H9 (cell line): ENCODE measurements around the gene ZNF200. TPM values are rescaled to one million over a fixed set of nuclear protein-coding genes. Genes with fewer than 3 reads are reported as not detected.

ENCODE experiments used
- DNase-seq: peaks from one replicate; pipeline ENCODE4 v3.0.0-alpha.2; 2017
- H2AFZ ChIP-seq: one replicate; pipeline ENCODE4 v1.6.1; 2013; ENCODE audit warnings: mild to moderate bottlenecking, low read length, control low read depth, moderate library complexity
- H2AK5ac ChIP-seq: 2 replicates; pipeline ENCODE4 v1.6.1; 2013; ENCODE audit warnings: low read length, control low read depth, mixed read lengths; ENCODE audit not compliant: insufficient read length
- H2BK120ac ChIP-seq: one replicate; pipeline ENCODE4 v1.6.1; 2013; ENCODE audit warnings: low read depth, mild to moderate bottlenecking, low read length, control low read depth, inconsistent platforms; ENCODE audit not compliant: poor library complexity, severe bottlenecking
- H2BK12ac ChIP-seq: 2 replicates; pipeline ENCODE4 v1.6.1; 2013; ENCODE audit warnings: low read length, control low read depth, mixed read lengths, low read depth; ENCODE audit not compliant: insufficient read length
- H2BK15ac ChIP-seq: 2 replicates; pipeline ENCODE4 v1.6.1; 2013; ENCODE audit warnings: low read depth, low read length, control low read depth
- H2BK20ac ChIP-seq: one replicate; pipeline ENCODE4 v1.6.1; 2013; ENCODE audit warnings: low read depth, mild to moderate bottlenecking, low read length, control low read depth, inconsistent platforms; ENCODE audit not compliant: poor library complexity, severe bottlenecking
- H2BK5ac ChIP-seq: 2 replicates; pipeline ENCODE4 v1.6.1; 2013; ENCODE audit warnings: low read length, control low read depth, mixed read lengths; ENCODE audit not compliant: insufficient read length
- H3K14ac ChIP-seq: 2 replicates; pipeline ENCODE4 v1.6.1; 2013; ENCODE audit warnings: low read length, control low read depth; ENCODE audit not compliant: insufficient read depth
- H3K18ac ChIP-seq: 2 replicates; pipeline ENCODE4 v1.6.1; 2013; ENCODE audit warnings: low read depth, mild to moderate bottlenecking, mixed read lengths, low read length, control low read depth; ENCODE audit not compliant: insufficient read length
- H3K23ac ChIP-seq: 2 replicates; pipeline ENCODE4 v1.6.1; 2013; ENCODE audit warnings: low read length, control low read depth, mixed read lengths, low read depth; ENCODE audit not compliant: insufficient read length
- H3K23me2 ChIP-seq: 2 replicates; pipeline ENCODE4 v1.6.1; 2013; ENCODE audit warnings: low read depth, mild to moderate bottlenecking, mixed read lengths, low read length, control low read depth; ENCODE audit not compliant: insufficient read length, poor library complexity, severe bottlenecking
- H3K27ac ChIP-seq: 2 replicates; pipeline ENCODE4 v1.5.1; 2013; ENCODE audit warnings: low read length, control low read depth, mixed read lengths, low read depth; ENCODE audit not compliant: insufficient read length
- H3K27me3 ChIP-seq: 2 replicates; pipeline ENCODE4 v1.6.1; 2013; ENCODE audit warnings: low read length, control low read depth, inconsistent platforms; ENCODE audit not compliant: insufficient read depth
- H3K4ac ChIP-seq: 2 replicates; pipeline ENCODE4 v1.6.1; 2013; ENCODE audit warnings: low read depth, mild to moderate bottlenecking, control low read depth, inconsistent platforms, low read length, moderate library complexity
- H3K4me1 ChIP-seq: 2 replicates; pipeline ENCODE4 v1.6.1; 2013; ENCODE audit warnings: low read length, control low read depth, inconsistent platforms; ENCODE audit not compliant: insufficient read depth
- H3K4me2 ChIP-seq: 2 replicates; pipeline ENCODE4 v1.6.1; 2013; ENCODE audit warnings: low read length, control low read depth, mixed read lengths; ENCODE audit not compliant: insufficient read length, insufficient read depth
- H3K56ac ChIP-seq: 2 replicates; pipeline ENCODE4 v1.6.1; 2013; ENCODE audit warnings: low read depth, mild to moderate bottlenecking, mixed read lengths, low read length, control low read depth; ENCODE audit not compliant: insufficient read length
- H3K79me1 ChIP-seq: 2 replicates; pipeline ENCODE4 v1.6.1; 2013; ENCODE audit warnings: low read depth, mild to moderate bottlenecking, moderate library complexity, low read length, control low read depth, inconsistent platforms; ENCODE audit not compliant: insufficient read depth, poor library complexity, severe bottlenecking
- H3K79me2 ChIP-seq: 2 replicates; pipeline ENCODE4 v1.6.1; 2013; ENCODE audit warnings: low read length, control low read depth, inconsistent platforms; ENCODE audit not compliant: insufficient read depth
- H3K9ac ChIP-seq: 2 replicates; pipeline ENCODE4 v1.6.1; 2013; ENCODE audit warnings: low read length, control low read depth, mixed read lengths; ENCODE audit not compliant: insufficient read length; ENCODE audit errors: extremely low read depth
- H3K9me3 ChIP-seq: one replicate; pipeline ENCODE4 v1.6.1; 2013; ENCODE audit warnings: low read depth, low read length, inconsistent platforms; ENCODE audit not compliant: control insufficient read depth
- H3T11ph ChIP-seq: one replicate; pipeline ENCODE4 v1.6.1; 2013; ENCODE audit warnings: mild to moderate bottlenecking, low read length, control low read depth, inconsistent platforms
- H4K20me1 ChIP-seq: one replicate; pipeline ENCODE4 v1.6.1; 2013; ENCODE audit not compliant: control insufficient read depth, insufficient read length, insufficient read depth
- H4K5ac ChIP-seq: 2 replicates; pipeline ENCODE4 v1.6.1; 2013; ENCODE audit warnings: low read depth, mild to moderate bottlenecking, mixed read lengths, low read length, control low read depth; ENCODE audit not compliant: insufficient read length
- H4K8ac ChIP-seq: replicated peaks from 2 replicates; pipeline ENCODE4 v1.6.1; 2013; ENCODE audit warnings: low read length, control low read depth, mixed read lengths, low read depth; ENCODE audit not compliant: insufficient read length
- H4K91ac ChIP-seq: 2 replicates; pipeline ENCODE4 v1.6.1; 2013; ENCODE audit warnings: low read depth, mild to moderate bottlenecking, moderate library complexity, mixed read lengths, low read length, control low read depth; ENCODE audit not compliant: insufficient read length
- H3K27ac Mint-ChIP-seq, 3 experiments: 2 replicates in 2 of 3; 3 replicates in 1 of 3; pipeline ENCODE4 v1.8.0; 2020 to 2021; ENCODE audit warnings: mixed read lengths in 3 of 3, mild to moderate bottlenecking in 1 of 3, moderate library complexity in 1 of 3
- H3K27me3 Mint-ChIP-seq: 2 replicates; pipeline ENCODE4 v1.8.0; 2021; ENCODE audit warnings: low read depth, mild to moderate bottlenecking, moderate library complexity, mixed read lengths
- H3K36me3 Mint-ChIP-seq, 3 experiments: 2 replicates in 2 of 3; 3 replicates in 1 of 3; pipeline ENCODE4 v1.8.0; 2020 to 2021; ENCODE audit warnings: low read depth in 3 of 3, mixed read lengths in 3 of 3; ENCODE audit not compliant: insufficient read depth in 1 of 3
- H3K4me1 Mint-ChIP-seq, 2 experiments: 2 replicates each; pipeline ENCODE4 v1.8.0; 2020; ENCODE audit warnings: mixed read lengths in 2 of 2
- H3K4me3 Mint-ChIP-seq, 2 experiments: 2 replicates in 1 of 2; 3 replicates in 1 of 2; pipeline ENCODE4 v1.8.0; 2020 to 2021; ENCODE audit warnings: mild to moderate bottlenecking in 2 of 2, mixed read lengths in 2 of 2, moderate library complexity in 1 of 2
- H3K9me3 Mint-ChIP-seq, 2 experiments: 2 replicates in 1 of 2; 3 replicates in 1 of 2; pipeline ENCODE4 v1.8.0; 2020; ENCODE audit warnings: mild to moderate bottlenecking in 2 of 2, mixed read lengths in 2 of 2, moderate library complexity in 1 of 2
- CTCF ChIP-seq: fragments of 200-600 bp; sonication (generic); conservative IDR thresholded peaks from 3 replicates; pipeline ENCODE4 v1.8.0; 2021; ENCODE audit warnings: antibody characterized with exemption, mild to moderate bottlenecking
- WGBS: extraction: QIAGEN DNeasy Blood & Tissue Kit; methylation state at CpG from one replicate; pipeline ENCODE4 v1.1.7; 2013; ENCODE audit warnings: missing lambda C conversion rate, low lambda C conversion rate, mixed read lengths; ENCODE audit not compliant: insufficient read length; ENCODE audit errors: extremely low coverage; 5-methylcytosine and 5-hydroxymethylcytosine counted together
- total RNA-seq: library from RNA; stranded (reverse); gene quantifications from 2 replicates; pipeline ENCODE4 v1.2.1, GENCODE V29; 2021

ZNF200 gene
- total RNA-seq, 1 experiment from 2014 or later = 14.9 TPM

GRCh38 chr16:3248596-3248995 is 13.6 kb upstream of the ZNF200 start:
- Histone ChIP-seq H3K4ac (no peak overlapping the region), H3K9ac (no peak overlapping the region), H4K5ac (no peak overlapping the region), H3K4me1 (no peaks in the 10 kb centered on the region), H4K20me1 (no peaks in the 10 kb centered on the region), H4K8ac (no peak overlapping the region), H3K27ac (no peak overlapping the region), H3K4me2 (no peak overlapping the region), H3K23ac (no peak overlapping the region), H2BK12ac (no peak overlapping the region), H3K9me3 (no peaks in the 10 kb centered on the region), H3K56ac (no peak overlapping the region), H3K79me2 (no peaks in the 10 kb centered on the region), H3K18ac (no peak overlapping the region), H3K14ac (no peak overlapping the region), H4K91ac (no peak overlapping the region), H2BK20ac (no peak overlapping the region), H2AFZ (no peak overlapping the region), H2AK5ac (no peak overlapping the region), H3K27me3 (no peaks in the 10 kb centered on the region), H3K23me2 (no peaks in the 10 kb centered on the region), H2BK5ac (no peak overlapping the region), H2BK15ac (no peak overlapping the region), H3K79me1 (no peaks in the 10 kb centered on the region), H3T11ph (no peak overlapping the region), H2BK120ac (no peak overlapping the region)
- DNase-seq = no peak
- TF ChIP-seq CTCF = no peak
- Mint-ChIP-seq H3K4me1 (no peaks in the 10 kb centered on the region), H3K36me3 (peaks cover 0 to 4% (median 0%) of the 10 kb centered on the region in 3 experiments; a peak in 3 of 7 replicates), H3K4me3 (no peak overlapping the region), H3K9me3 (peaks cover 68 to 77% of the 10 kb centered on the region in 2 experiments), H3K27me3 (peaks cover 13% of the 10 kb centered on the region), H3K27ac (no peak overlapping the region)
- WGBS = no CpG with 5 or more reads among the region's 5 CpGs
